HepG2 (cell line): ENCODE data around the gene DTYMK. TPM values are rescaled to one million over a fixed set of nuclear protein-coding genes. Genes with fewer than 3 reads are reported as not detected.
A peak's percentile ranks its signal among the peaks of the same experiment; 100 is the strongest.

Experiments
- CREB1 ChIP-seq, 2 experiments: fragments of 450-650 bp in 1 of 2; IDR thresholded peaks; 2 replicates each; pipeline ENCODE4 v1.6.1; 2016 to 2017; ENCODE audit warnings: control low read depth in 1 of 2, mild to moderate bottlenecking in 1 of 2, missing compliant biosample characterization in 1 of 2, missing genetic modification characterization in 1 of 2
- IRX3 ChIP-seq: sonication (generic); formaldehyde crosslinking; IDR thresholded peaks from 2 replicates; pipeline ENCODE4 v1.8.1; 2023; ENCODE audit warnings: mild to moderate bottlenecking, low read depth, missing genetic modification reagents, borderline replicate concordance
- REPIN1 ChIP-seq: sonication (generic); formaldehyde crosslinking; IDR thresholded peaks from 2 replicates; pipeline ENCODE4 v1.8.0; 2022; ENCODE audit warnings: missing genetic modification reagents, low read depth, mild to moderate bottlenecking, borderline replicate concordance
- RXRB ChIP-seq: IDR thresholded peaks from 2 replicates; pipeline ENCODE4 v1.6.1; 2016; ENCODE audit warnings: borderline replicate concordance, missing genetic modification reagents, missing compliant biosample characterization
- TGIF2 ChIP-seq: IDR thresholded peaks from 2 replicates; pipeline ENCODE4 v1.6.1; 2016; ENCODE audit warnings: control low read depth, missing compliant biosample characterization
- ZBTB7A ChIP-seq: sonication (generic); formaldehyde crosslinking; IDR thresholded peaks from 2 replicates; pipeline ENCODE4 v1.8.0; 2022; ENCODE audit warnings: mild to moderate bottlenecking, missing genetic modification reagents
- ZKSCAN8 ChIP-seq: IDR thresholded peaks from 2 replicates; pipeline ENCODE4 v1.6.1; 2016; ENCODE audit warnings: borderline replicate concordance, missing genetic modification reagents, missing compliant biosample characterization
- ZNF251 ChIP-seq: sonication (generic); formaldehyde crosslinking; IDR thresholded peaks from 2 replicates; pipeline ENCODE4 v1.9.0; 2021; ENCODE audit warnings: mild to moderate bottlenecking, missing genetic modification reagents
- ZNF34 ChIP-seq: sonication (generic); formaldehyde crosslinking; IDR thresholded peaks from 2 replicates; pipeline ENCODE4 v1.4.0; 2020; ENCODE audit warnings: mild to moderate bottlenecking, missing genetic modification reagents, borderline replicate concordance
- ZNF660 ChIP-seq: sonication (generic); formaldehyde crosslinking; IDR thresholded peaks from 2 replicates; pipeline ENCODE4 v1.5.1; 2020; ENCODE audit warnings: mild to moderate bottlenecking, low read depth, missing genetic modification reagents, borderline replicate concordance
- ZNF749 ChIP-seq: sonication (generic); formaldehyde crosslinking; IDR thresholded peaks from 2 replicates; pipeline ENCODE4 v1.8.0; 2022; ENCODE audit warnings: mild to moderate bottlenecking, missing genetic modification reagents, moderate library complexity, borderline replicate concordance
- ZNF766 ChIP-seq: sonication (generic); formaldehyde crosslinking; IDR thresholded peaks from 2 replicates; pipeline ENCODE4 v1.5.0; 2020; ENCODE audit warnings: missing genetic modification reagents, borderline replicate concordance
- ZNF879 ChIP-seq: sonication (generic); formaldehyde crosslinking; IDR thresholded peaks from 2 replicates; pipeline ENCODE4 v1.8.1; 2023; ENCODE audit warnings: missing genetic modification reagents
- polyA plus RNA-seq, 8 experiments: library from polyadenylated mRNA; depleted of rRNA in 3 of 8; stranded (reverse) in 7 of 8; unstranded in 1 of 8; fragments of >200 nt; fragmentation: Illumina TruSeq in 4 of 8; extraction: Trizol in 4 of 8; gene quantifications; 2 replicates each; pipeline versions ENCODE4 v1.2.1 to v1.2.3, GENCODE V29; 2011 to 2016; ENCODE audit warnings: low read depth in 4 of 8, missing spikeins in 1 of 8, mixed read lengths in 1 of 8; ENCODE audit not compliant: insufficient read depth in 1 of 8
- total RNA-seq, 5 experiments: library from RNA; depleted of rRNA; stranded (reverse); fragments of >200 nt; fragmentation: Illumina TruSeq; extraction: Trizol; gene quantifications; 2 replicates each; pipeline ENCODE4 v1.2.3, GENCODE V29; 2016; ENCODE audit warnings: low read depth in 1 of 5
- TF ChIP-seq, protein P1 (sequence below): sonication (generic); formaldehyde crosslinking; IDR thresholded peaks from one replicate; pipeline ENCODE4 v1.5.1; 2020; ENCODE audit warnings: mild to moderate bottlenecking, missing genetic modification reagents; ENCODE audit errors: not compliant biosample characterization
- TF ChIP-seq, protein P2 (sequence below): IDR thresholded peaks from 2 replicates; pipeline ENCODE4 v1.6.1; 2016; ENCODE audit warnings: mild to moderate bottlenecking
- TF ChIP-seq, protein P3 (sequence below): sonication (generic); formaldehyde crosslinking; IDR thresholded peaks from 2 replicates; pipeline ENCODE4 v1.8.0; 2022; ENCODE audit warnings: mild to moderate bottlenecking, missing genetic modification reagents, moderate library complexity
- TF ChIP-seq, protein P4 (sequence below): IDR thresholded peaks from 2 replicates; pipeline ENCODE4 v1.6.1; 2016

The DTYMK gene
- total and polyA plus RNA-seq, 2 of the 13 experiments (the other 11 are each of a cell fraction or from before 2014, with no cell fraction given), result 57.5 to 134 TPM

DNA sequence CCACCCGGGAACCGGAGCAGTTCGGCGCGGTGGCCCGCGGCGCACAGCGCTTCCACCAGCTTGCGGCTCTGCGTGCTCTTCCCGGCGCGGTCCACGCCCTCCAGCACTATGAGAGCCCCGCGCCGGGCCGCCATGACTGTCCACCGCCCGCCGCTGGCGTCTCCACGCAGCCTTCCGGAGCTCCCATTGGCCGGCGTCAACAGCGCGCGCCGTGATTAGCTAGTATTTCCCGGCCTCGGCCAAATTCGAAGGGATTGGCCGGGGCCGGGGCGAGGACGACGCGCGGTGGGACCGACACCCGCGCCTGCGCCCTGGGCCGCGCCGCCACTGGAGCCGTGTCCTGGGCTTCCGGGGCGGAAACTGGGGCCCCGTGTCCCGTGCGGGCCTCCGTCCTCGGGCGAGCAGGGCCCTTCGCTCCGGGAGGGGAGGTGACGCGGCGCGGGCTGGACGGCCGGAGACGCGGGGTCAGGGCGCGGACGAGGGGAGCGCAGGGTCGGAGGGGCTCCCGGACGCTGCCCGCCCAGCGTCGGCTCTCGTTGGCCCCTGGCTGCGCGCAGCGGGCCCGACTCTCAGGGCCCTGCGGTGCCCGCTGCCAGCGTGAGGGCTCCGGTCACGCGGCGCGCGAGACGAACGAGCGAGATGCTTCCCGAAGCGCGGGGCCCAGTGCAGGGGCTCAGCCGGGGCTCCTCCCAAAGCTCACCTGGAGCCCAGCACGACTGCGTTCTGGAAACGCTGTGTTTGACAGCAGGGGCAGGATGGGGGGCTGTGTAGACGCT, at the start of gene DTYMK (continued):
- TF ChIP-seq, protein P1, sequence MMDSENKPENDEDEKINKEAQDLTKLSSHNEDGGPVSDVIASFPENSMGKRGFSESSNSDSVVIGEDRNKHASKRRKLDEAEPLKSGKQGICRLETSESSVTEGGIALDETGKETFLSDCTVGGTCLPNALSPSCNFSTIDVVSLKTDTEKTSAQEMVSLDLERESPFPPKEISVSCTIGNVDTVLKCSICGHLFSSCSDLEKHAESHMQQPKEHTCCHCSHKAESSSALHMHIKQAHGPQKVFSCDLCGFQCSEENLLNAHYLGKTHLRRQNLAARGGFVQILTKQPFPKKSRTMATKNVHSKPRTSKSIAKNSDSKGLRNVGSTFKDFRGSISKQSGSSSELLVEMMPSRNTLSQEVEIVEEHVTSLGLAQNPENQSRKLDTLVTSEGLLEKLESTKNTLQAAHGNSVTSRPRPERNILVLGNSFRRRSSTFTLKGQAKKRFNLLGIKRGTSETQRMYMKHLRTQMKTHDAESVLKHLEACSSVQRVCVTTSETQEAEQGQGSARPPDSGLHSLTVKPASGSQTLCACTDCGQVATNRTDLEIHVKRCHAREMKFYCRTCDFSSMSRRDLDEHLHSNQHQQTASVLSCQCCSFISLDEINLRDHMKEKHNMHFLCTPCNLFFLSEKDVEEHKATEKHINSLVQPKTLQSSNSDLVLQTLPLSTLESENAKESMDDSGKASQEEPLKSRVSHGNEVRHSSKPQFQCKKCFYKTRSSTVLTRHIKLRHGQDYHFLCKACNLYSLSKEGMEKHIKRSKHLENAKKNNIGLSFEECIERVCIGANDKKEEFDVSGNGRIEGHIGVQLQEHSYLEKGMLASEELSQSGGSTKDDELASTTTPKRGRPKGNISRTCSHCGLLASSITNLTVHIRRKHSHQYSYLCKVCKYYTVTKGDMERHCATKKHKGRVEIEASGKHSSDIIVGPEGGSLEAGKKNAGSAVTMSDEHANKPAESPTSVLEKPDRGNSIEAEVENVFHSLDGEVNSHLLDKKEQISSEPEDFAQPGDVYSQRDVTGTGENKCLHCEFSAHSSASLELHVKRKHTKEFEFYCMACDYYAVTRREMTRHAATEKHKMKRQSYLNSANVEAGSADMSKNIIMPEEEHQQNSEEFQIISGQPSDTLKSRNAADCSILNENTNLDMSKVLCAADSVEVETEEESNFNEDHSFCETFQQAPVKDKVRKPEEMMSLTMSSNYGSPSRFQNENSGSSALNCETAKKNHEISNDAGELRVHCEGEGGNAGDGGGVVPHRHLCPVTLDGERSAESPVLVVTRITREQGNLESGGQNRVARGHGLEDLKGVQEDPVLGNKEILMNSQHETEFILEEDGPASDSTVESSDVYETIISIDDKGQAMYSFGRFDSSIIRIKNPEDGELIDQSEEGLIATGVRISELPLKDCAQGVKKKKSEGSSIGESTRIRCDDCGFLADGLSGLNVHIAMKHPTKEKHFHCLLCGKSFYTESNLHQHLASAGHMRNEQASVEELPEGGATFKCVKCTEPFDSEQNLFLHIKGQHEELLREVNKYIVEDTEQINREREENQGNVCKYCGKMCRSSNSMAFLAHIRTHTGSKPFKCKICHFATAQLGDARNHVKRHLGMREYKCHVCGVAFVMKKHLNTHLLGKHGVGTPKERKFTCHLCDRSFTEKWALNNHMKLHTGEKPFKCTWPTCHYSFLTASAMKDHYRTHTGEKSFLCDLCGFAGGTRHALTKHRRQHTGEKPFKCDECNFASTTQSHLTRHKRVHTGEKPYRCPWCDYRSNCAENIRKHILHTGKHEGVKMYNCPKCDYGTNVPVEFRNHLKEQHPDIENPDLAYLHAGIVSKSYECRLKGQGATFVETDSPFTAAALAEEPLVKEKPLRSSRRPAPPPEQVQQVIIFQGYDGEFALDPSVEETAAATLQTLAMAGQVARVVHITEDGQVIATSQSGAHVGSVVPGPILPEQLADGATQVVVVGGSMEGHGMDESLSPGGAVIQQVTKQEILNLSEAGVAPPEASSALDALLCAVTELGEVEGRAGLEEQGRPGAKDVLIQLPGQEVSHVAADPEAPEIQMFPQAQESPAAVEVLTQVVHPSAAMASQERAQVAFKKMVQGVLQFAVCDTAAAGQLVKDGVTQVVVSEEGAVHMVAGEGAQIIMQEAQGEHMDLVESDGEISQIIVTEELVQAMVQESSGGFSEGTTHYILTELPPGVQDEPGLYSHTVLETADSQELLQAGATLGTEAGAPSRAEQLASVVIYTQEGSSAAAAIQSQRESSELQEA (CRISPR knock-in tag), result no peak
- TF ChIP-seq ZNF251 (CRISPR knock-in tag) (no peak), RXRB (CRISPR knock-in tag) (peak; percentile 25; the same call in 1 of the 2 replicates), ZNF879 (CRISPR knock-in tag) (no peak), ZNF660 (CRISPR knock-in tag) (no peak), CREB1 (IDR thresholded peaks at IDR 0.05) (peak; percentile 91), CREB1 (CRISPR knock-in tag; IDR thresholded peaks at IDR 0.05) (peak; percentile 75), ZNF749 (CRISPR knock-in tag) (peak; percentile 78; the same call in 1 of the 2 replicates), ZNF766 (CRISPR knock-in tag) (peak; percentile 92), IRX3 (CRISPR knock-in tag) (0 out of 2 replicates have a peak, but pooled peaks have one; percentile 45), REPIN1 (CRISPR knock-in tag) (peak; percentile 95), ZKSCAN8 (no peak), ZBTB7A (no peak; the same call in 1 of the 2 replicates), ZNF34 (CRISPR knock-in tag) (peak; percentile 92; the same call in 1 of the 2 replicates), TGIF2 (CRISPR knock-in tag) (peak; percentile 91)
- TF ChIP-seq, protein P2, sequence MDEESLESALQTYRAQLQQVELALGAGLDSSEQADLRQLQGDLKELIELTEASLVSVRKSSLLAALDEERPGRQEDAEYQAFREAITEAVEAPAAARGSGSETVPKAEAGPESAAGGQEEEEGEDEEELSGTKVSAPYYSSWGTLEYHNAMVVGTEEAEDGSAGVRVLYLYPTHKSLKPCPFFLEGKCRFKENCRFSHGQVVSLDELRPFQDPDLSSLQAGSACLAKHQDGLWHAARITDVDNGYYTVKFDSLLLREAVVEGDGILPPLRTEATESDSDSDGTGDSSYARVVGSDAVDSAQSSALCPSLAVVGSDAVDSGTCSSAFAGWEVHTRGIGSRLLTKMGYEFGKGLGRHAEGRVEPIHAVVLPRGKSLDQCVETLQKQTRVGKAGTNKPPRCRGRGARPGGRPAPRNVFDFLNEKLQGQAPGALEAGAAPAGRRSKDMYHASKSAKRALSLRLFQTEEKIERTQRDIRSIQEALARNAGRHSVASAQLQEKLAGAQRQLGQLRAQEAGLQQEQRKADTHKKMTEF (CRISPR knock-in tag), result peak; percentile 74
- TF ChIP-seq, protein P3, sequence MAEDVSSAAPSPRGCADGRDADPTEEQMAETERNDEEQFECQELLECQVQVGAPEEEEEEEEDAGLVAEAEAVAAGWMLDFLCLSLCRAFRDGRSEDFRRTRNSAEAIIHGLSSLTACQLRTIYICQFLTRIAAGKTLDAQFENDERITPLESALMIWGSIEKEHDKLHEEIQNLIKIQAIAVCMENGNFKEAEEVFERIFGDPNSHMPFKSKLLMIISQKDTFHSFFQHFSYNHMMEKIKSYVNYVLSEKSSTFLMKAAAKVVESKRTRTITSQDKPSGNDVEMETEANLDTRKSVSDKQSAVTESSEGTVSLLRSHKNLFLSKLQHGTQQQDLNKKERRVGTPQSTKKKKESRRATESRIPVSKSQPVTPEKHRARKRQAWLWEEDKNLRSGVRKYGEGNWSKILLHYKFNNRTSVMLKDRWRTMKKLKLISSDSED (CRISPR knock-in tag), result peak; percentile 89; the same call in 1 of the 2 replicates
- TF ChIP-seq, protein P4, sequence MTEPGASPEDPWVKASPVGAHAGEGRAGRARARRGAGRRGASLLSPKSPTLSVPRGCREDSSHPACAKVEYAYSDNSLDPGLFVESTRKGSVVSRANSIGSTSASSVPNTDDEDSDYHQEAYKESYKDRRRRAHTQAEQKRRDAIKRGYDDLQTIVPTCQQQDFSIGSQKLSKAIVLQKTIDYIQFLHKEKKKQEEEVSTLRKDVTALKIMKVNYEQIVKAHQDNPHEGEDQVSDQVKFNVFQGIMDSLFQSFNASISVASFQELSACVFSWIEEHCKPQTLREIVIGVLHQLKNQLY (CRISPR knock-in tag), result no peak; the same call in 1 of the 2 replicates
